Tibial nerve (tissue), 4 donors: ENCODE measurements around the gene KCNE3. TPM values are rescaled to one million over a fixed set of nuclear protein-coding genes. Genes with fewer than 3 reads are reported as not detected.
A peak's percentile ranks its signal among the peaks of the same experiment; 100 is the strongest.

Experiments
- DNase-seq, 2 donors: peaks; one replicate each; pipeline ENCODE4 v3.0.0-alpha.2; 2019; ENCODE audit warnings: low spot score in 2 of 2
- H3K27ac ChIP-seq, 4 donors: fragments of 200-600 bp; sonication (generic) in 3 of 4; one replicate each; pipeline ENCODE4 v1.5.1; 2017 to 2019; ENCODE audit warnings: mild to moderate bottlenecking in 1 of 4
- H3K27me3 ChIP-seq, 2 donors: fragments of 200-600 bp; sonication (generic) in 1 of 2; one replicate each; pipeline versions ENCODE4 v1.5.1 to v1.6.0; 2017 to 2019
- H3K36me3 ChIP-seq, 3 donors: fragments of 200-600 bp; sonication (generic); one replicate each; pipeline ENCODE4 v1.5.1; 2018 to 2019
- H3K4me1 ChIP-seq, 4 donors: fragments of 200-600 bp; sonication (generic) in 3 of 4; one replicate each; pipeline ENCODE4 v1.5.1; 2017 to 2019
- H3K4me3 ChIP-seq, 4 donors: fragments of 200-600 bp; sonication (generic) in 3 of 4; one replicate each; pipeline ENCODE4 v1.5.1; 2017 to 2019; ENCODE audit warnings: mild to moderate bottlenecking in 1 of 4, moderate library complexity in 1 of 4
- H3K9me3 ChIP-seq, 4 donors: fragments of 200-600 bp; sonication (generic) in 3 of 4; one replicate each; pipeline ENCODE4 v1.5.1; 2017 to 2019
- EP300 ChIP-seq, 2 donors: sonication (generic); formaldehyde crosslinking; IDR thresholded peaks; one replicate each; pipeline ENCODE4 v1.6.1; 2017; ENCODE audit warnings: antibody characterized with exemption in 2 of 2, mild to moderate bottlenecking in 1 of 2
- POLR2A ChIP-seq, 2 donors: fragments of 450-650 bp; IDR thresholded peaks; one replicate each; pipeline ENCODE4 v1.6.1; 2017; ENCODE audit warnings: antibody characterized with exemption in 2 of 2, mild to moderate bottlenecking in 2 of 2, moderate library complexity in 2 of 2
- WGBS, 2 donors: methylation state at CpG; one replicate each; pipeline ENCODE4 v1.1.5; 2018; 5-methylcytosine and 5-hydroxymethylcytosine counted together
- total RNA-seq, 4 donors: library from RNA; depleted of rRNA; stranded (reverse); fragments of >200 nt; gene quantifications; one replicate each; pipeline ENCODE4 v1.1.0, GENCODE V29; 2016
- TF ChIP-seq, protein P1 (sequence below), 5 experiments: fragments of 200-600 bp in 3 of 5; fragments of 450-650 bp in 2 of 5; sonication (generic) in 3 of 5; IDR thresholded peaks; one replicate each; pipeline ENCODE4 v1.5.1; 2016 to 2019; ENCODE audit warnings: antibody characterized with exemption in 5 of 5, mild to moderate bottlenecking in 3 of 5, moderate library complexity in 2 of 5

KCNE3 gene
- total RNA-seq, 4 donors from 2014 or later = 5.7 to 8.5 (median 6.7) TPM

DNA sequence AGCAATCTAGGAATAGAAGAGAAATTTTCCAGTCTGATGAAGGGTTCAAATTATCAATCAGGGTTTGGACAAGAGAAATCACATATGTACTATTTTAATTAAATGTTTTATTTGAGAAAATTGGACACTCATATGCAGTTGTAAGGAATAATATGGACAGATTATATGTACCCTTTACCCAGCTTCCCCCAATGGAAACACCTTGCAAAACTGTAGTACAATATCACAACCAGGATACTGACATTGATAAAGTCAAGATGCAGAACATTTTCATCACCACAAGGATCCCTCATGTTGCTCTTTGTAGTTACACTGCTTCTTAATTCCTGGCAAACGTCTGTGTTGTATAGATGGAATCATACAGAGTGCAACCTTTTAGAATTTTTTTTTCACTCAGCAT lies 27.6 kb upstream of the KCNE3 start:
- H3K4me1 ChIP-seq = peaks cover 0 to 18% (median 4%) of the 10 kb centered on the region in 4 donors
- no peaks in the 10 kb centered on the region for H3K27me3 ChIP-seq
- peaks cover 0 to 10% (median 0%) of the 10 kb centered on the region in 3 donors for H3K36me3 ChIP-seq
- H3K27ac ChIP-seq = no peak overlapping the region
- no peak overlapping the region for H3K4me3 ChIP-seq
- no peak for DNase-seq
- TF ChIP-seq EP300 (IDR thresholded peaks at IDR 0.05) (no peak), POLR2A (IDR thresholded peaks at IDR 0.05) (no peak)
- TF ChIP-seq, protein P1, sequence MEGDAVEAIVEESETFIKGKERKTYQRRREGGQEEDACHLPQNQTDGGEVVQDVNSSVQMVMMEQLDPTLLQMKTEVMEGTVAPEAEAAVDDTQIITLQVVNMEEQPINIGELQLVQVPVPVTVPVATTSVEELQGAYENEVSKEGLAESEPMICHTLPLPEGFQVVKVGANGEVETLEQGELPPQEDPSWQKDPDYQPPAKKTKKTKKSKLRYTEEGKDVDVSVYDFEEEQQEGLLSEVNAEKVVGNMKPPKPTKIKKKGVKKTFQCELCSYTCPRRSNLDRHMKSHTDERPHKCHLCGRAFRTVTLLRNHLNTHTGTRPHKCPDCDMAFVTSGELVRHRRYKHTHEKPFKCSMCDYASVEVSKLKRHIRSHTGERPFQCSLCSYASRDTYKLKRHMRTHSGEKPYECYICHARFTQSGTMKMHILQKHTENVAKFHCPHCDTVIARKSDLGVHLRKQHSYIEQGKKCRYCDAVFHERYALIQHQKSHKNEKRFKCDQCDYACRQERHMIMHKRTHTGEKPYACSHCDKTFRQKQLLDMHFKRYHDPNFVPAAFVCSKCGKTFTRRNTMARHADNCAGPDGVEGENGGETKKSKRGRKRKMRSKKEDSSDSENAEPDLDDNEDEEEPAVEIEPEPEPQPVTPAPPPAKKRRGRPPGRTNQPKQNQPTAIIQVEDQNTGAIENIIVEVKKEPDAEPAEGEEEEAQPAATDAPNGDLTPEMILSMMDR (IDR thresholded peaks at IDR 0.05) = no peak
- 89 to 92% methylated on average over 1 of the region's 1 CpG for WGBS, 2 donors
- H3K9me3 ChIP-seq = peaks cover 0 to 8% (median 0%) of the 10 kb centered on the region in 4 donors

- Histone ChIP-seq H3K4me1 (peaks cover 0 to 18% (median 4%) of the 10 kb centered on the region in 4 donors), H3K4me3 (peak overlapping the region; percentile 60 to 83 (median 81)), H3K27ac (peak overlapping the region; percentile 91 to 99 (median 96)), H3K27me3 (no peaks in the 10 kb centered on the region), H3K36me3 (peaks cover 0 to 10% (median 0%) of the 10 kb centered on the region in 3 donors), H3K9me3 (peaks cover 0 to 8% (median 0%) of the 10 kb centered on the region in 4 donors)
- DNase-seq = peak in 1 of 2 donors; percentile 43
- TF ChIP-seq POLR2A (IDR thresholded peaks at IDR 0.05) (no peak), EP300 (IDR thresholded peaks at IDR 0.05) (no peak)
- TF ChIP-seq, protein P1 (IDR thresholded peaks at IDR 0.05) = no peak
- 18 to 19% methylated on average over 13 to 14 of the region's 14 CpGs for WGBS, 2 donors
Measured at GRCh38 chr11:74493791-74494630, 26.7 kb upstream of the KCNE3 start.

DNA sequence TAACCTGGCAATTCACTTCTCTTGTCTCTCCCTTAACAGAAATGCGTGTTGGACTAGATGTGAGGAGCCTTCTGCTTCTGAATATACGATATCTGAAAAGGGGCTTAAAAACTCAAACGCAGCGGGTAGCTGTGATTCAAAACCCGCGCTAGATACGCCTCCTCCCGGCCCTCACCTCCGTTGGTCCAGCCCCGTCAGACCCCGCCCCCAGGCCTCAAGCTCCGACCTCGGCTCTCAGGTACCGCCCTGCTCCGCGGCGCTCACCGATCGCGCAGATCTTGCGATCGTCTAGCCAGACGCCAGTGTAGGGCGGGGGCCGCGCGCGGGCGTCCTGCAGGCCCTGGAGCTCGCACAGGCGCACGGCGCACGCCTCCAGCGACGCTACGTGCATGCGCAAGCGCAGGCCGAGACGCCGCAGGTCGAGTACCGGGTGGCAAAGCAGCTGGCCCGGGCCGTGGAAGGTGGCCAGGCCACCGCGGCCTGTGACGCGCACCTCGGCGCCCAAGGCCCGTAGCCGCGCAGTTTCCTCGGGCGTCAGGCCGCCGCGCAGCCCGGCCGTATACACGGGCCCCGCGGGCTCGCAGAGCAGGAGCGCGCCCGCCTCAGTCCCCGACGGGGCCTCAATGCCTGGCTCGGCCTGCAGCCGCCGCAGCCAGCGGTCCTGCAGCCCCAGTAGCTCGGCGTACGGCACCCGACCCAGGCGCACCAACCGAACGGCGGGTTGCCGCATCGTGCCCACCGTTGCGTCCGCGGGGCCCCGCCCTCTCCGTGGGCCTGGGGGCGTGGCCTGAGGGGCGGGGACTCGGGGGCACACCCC lies 25.8 kb upstream of the KCNE3 start, which contains the start of gene LIPT2:
Gene LIPT2, minus strand, starts transcription at position 751 of the 817 bp plus-strand sequence. Its CDS starts 21 bp downstream, at position 730.
- TF ChIP-seq, protein P1 (IDR thresholded peaks at IDR 0.05) = peak in 2 of 5 experiments; percentile 16 to 49
- peak; percentile 62 to 85 for TF ChIP-seq POLR2A (IDR thresholded peaks at IDR 0.05)
- TF ChIP-seq EP300 (IDR thresholded peaks at IDR 0.05) = peak; percentile 16 to 87
- Histone ChIP-seq H3K36me3 (peaks cover 0 to 10% (median 0%) of the 10 kb centered on the region in 3 donors), H3K27me3 (no peaks in the 10 kb centered on the region), H3K4me3 (peak within 1 kb of the TSS; percentile 60 to 83 (median 81)), H3K27ac (peak within 1 kb of the TSS; percentile 91 to 99 (median 96)), H3K9me3 (peaks cover 0 to 8% (median 0%) of the 10 kb centered on the region in 4 donors), H3K4me1 (peaks cover 0 to 18% (median 4%) of the 10 kb centered on the region in 4 donors)
- DNase-seq = peak; percentile 88 to 92
- WGBS, 2 donors = 0% methylated on average over 25 to 75 of the region's 94 CpGs

DNA sequence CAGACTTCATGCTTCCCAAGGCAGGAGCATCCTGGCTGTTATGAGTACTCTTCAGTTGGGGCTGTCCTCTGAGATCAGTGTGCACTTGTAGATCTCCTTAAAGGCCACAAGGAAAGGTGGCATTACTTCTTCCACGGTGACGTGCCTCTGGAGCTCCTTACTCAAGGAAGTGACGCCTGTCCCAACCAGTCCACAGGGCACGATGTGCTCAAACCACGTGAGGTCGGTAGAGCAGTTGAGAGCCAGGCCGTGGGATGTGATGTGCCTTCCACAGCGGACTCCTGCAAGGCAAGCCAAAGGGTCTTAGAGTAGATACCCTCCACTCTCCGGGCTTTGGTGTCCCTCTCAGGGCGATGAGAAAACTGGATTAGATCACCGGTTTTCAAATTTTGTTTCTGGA lies 24.7 kb upstream of the KCNE3 start:
- WGBS, 2 donors = 91 to 92% methylated on average over 11 of the region's 11 CpGs
- TF ChIP-seq EP300 (IDR thresholded peaks at IDR 0.05) (no peak), POLR2A (IDR thresholded peaks at IDR 0.05) (no peak)
- TF ChIP-seq, protein P1 (IDR thresholded peaks at IDR 0.05) = no peak
- no peaks in the 10 kb centered on the region for H3K27me3 ChIP-seq
- peak overlapping the region in 3 of 4 donors; percentile 91 to 99 (median 94) for H3K27ac ChIP-seq
- H3K36me3 ChIP-seq = peaks cover 0 to 10% (median 0%) of the 10 kb centered on the region in 3 donors
- H3K9me3 ChIP-seq = peaks cover 0 to 5% (median 0%) of the 10 kb centered on the region in 4 donors
- DNase-seq = no peak
- no peak overlapping the region for H3K4me3 ChIP-seq
- H3K4me1 ChIP-seq = peaks cover 0 to 18% (median 4%) of the 10 kb centered on the region in 4 donors
